Measurements from ENCODE around the gene TPRG1L.

Gene TPRG1L

GRCh38 chr1:3595949-3596348, 28.9 kb upstream of the TPRG1L start:
- H3K4me3 ChIP-seq (ENCODE audit: low read depth in 1 of 2, low read length in 2 of 2) = no peak overlapping the region
- H3K27me3 ChIP-seq (ENCODE audit: low read depth, low read length) = no peaks in the 10 kb centered on the region
- no peak overlapping the region for H3K27ac ChIP-seq (ENCODE audit: low read length)

DNA sequence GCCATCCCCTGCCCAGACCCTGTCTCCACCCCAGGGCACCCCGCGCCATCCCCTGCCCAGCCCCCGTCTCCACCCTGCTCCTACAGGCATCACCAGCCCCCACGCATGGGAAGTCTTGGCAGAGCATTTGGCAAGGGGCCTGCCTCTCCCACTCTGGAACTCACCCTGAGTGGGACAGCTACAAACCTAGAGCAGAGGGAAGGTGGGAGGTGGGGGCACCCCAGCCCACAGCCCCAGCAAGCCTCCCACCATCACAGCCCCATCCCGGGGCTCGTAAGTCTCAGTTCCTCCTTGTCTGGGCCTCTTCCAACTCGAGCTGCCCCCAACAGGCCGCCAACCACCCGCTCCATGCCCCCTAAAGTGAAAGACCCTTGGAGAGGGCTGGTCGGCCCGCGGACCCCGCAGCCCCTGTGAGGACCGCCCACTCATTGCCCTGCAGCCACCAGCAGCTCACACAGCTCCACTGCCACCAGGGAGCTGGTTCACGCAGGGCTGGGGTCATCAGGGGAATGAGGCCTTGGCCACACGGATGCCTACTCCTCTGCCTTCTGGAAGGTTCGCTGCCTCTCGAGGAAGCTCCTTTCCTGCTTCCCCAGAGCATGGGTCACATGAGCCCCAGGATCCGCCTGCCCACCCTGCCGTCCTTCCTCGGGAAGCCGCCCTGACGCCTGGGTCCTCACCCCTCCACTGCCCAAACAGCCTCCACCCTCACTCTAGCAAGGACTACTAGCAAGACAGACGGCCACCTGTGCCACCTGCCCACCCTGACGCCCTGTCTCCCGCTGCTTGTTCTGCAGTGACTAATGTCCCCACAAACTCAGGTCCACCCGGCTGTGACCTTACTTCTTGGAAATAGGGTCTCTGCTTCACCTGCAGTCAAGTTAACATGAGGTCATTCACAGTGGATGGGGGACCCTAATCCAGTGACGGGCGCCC, 27.9 kb upstream of the TPRG1L start:
- H3K27me3 ChIP-seq (ENCODE audit: low read depth, low read length) = no peaks in the 10 kb centered on the region
- H3K9me3 ChIP-seq (ENCODE audit: control insufficient read depth in 1 of 2, low read length in 2 of 2) = no peaks in the 10 kb centered on the region
- H3K27ac ChIP-seq (ENCODE audit: low read length) = no peak overlapping the region
- no peaks in the 10 kb centered on the region for H3K36me3 ChIP-seq (ENCODE audit: control insufficient read depth in 1 of 2, insufficient read depth in 2 of 2, low read length in 2 of 2)
- H3K4me3 ChIP-seq (ENCODE audit: low read depth in 1 of 2, low read length in 2 of 2) = no peak overlapping the region
- peaks cover 4 to 25% of the 10 kb centered on the region in 2 donors for H3K4me1 ChIP-seq (ENCODE audit: control insufficient read depth in 1 of 2, insufficient read depth in 2 of 2, low read length in 2 of 2)

More at GRCh38 chr1:3595949-3596348, 28.9 kb upstream of the TPRG1L start:
- Histone ChIP-seq H3K4me1 (ENCODE audit: control insufficient read depth in 1 of 2, insufficient read depth in 2 of 2, low read length in 2 of 2) (peaks cover 4 to 25% of the 10 kb centered on the region in 2 donors), H3K9me3 (ENCODE audit: control insufficient read depth in 1 of 2, low read length in 2 of 2) (no peaks in the 10 kb centered on the region), H3K36me3 (ENCODE audit: control insufficient read depth in 1 of 2, insufficient read depth in 2 of 2, low read length in 2 of 2) (no peaks in the 10 kb centered on the region)

GRCh38 chr1:3597599-3597964, 27.2 kb upstream of the TPRG1L start:
- H3K36me3 ChIP-seq (ENCODE audit: control insufficient read depth in 1 of 2, insufficient read depth in 2 of 2, low read length in 2 of 2) = no peaks in the 10 kb centered on the region
- H3K4me1 ChIP-seq (ENCODE audit: control insufficient read depth in 1 of 2, insufficient read depth in 2 of 2, low read length in 2 of 2) = peaks cover 4 to 25% of the 10 kb centered on the region in 2 donors
- peak overlapping the region in 1 of 2 donors; percentile 47 for H3K4me3 ChIP-seq (ENCODE audit: low read depth in 1 of 2, low read length in 2 of 2)
- H3K27me3 ChIP-seq (ENCODE audit: low read depth, low read length) = no peaks in the 10 kb centered on the region
- no peaks in the 10 kb centered on the region for H3K9me3 ChIP-seq (ENCODE audit: control insufficient read depth in 1 of 2, low read length in 2 of 2)
- no peak overlapping the region for H3K27ac ChIP-seq (ENCODE audit: low read length)

DNA sequence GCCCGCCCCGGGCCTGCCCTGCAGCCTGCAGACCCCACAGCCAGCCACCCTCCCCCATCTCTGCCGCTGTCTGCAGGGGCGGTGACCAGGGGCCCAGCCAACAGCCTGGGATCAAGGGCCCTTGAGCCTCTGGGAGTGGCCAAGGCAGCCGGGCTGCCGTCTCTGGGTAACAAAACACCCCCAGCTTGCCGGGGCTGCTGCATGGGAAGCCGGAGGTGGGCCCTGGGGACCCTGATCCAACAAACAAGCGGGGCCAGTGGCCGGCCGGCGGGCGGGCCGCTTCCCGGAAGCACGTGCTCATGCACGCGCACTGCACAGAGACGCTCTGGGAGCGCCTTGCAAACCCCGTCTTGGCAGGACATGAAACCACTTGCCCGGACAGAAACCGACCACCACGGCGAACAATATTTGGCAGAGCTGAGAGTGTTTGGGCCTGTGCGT, 26.7 kb upstream of the TPRG1L start:
- no peaks in the 10 kb centered on the region for H3K27me3 ChIP-seq (ENCODE audit: low read depth, low read length)
- H3K4me3 ChIP-seq (ENCODE audit: low read depth in 1 of 2, low read length in 2 of 2) = peak overlapping the region in 1 of 2 donors; percentile 47
- H3K4me1 ChIP-seq (ENCODE audit: control insufficient read depth in 1 of 2, insufficient read depth in 2 of 2, low read length in 2 of 2) = peaks cover 4 to 25% of the 10 kb centered on the region in 2 donors
- H3K9me3 ChIP-seq (ENCODE audit: control insufficient read depth in 1 of 2, low read length in 2 of 2) = no peaks in the 10 kb centered on the region
- H3K27ac ChIP-seq (ENCODE audit: low read length) = no peak overlapping the region
- H3K36me3 ChIP-seq (ENCODE audit: control insufficient read depth in 1 of 2, insufficient read depth in 2 of 2, low read length in 2 of 2) = no peaks in the 10 kb centered on the region

GRCh38 chr1:3598522-3599285, 26.1 kb upstream of the TPRG1L start:
- H3K4me3 ChIP-seq (ENCODE audit: low read depth in 1 of 2, low read length in 2 of 2) = peak overlapping the region in 1 of 2 donors; percentile 47

GRCh38 chr1:3599286-3599811, 25.5 kb upstream of the TPRG1L start:
- Histone ChIP-seq H3K4me3 (ENCODE audit: low read depth in 1 of 2, low read length in 2 of 2) (no peak overlapping the region), H3K4me1 (ENCODE audit: control insufficient read depth in 1 of 2, insufficient read depth in 2 of 2, low read length in 2 of 2) (peaks cover 4 to 25% of the 10 kb centered on the region in 2 donors), H3K36me3 (ENCODE audit: control insufficient read depth in 1 of 2, insufficient read depth in 2 of 2, low read length in 2 of 2) (no peaks in the 10 kb centered on the region), H3K27me3 (ENCODE audit: low read depth, low read length) (no peaks in the 10 kb centered on the region), H3K27ac (ENCODE audit: low read length) (no peak overlapping the region), H3K9me3 (ENCODE audit: control insufficient read depth in 1 of 2, low read length in 2 of 2) (no peaks in the 10 kb centered on the region)

More at GRCh38 chr1:3598522-3599285, 26.1 kb upstream of the TPRG1L start:
- no peaks in the 10 kb centered on the region for H3K27me3 ChIP-seq (ENCODE audit: low read depth, low read length)
- H3K4me1 ChIP-seq (ENCODE audit: control insufficient read depth in 1 of 2, insufficient read depth in 2 of 2, low read length in 2 of 2) = peaks cover 4 to 25% of the 10 kb centered on the region in 2 donors
- no peak overlapping the region for H3K27ac ChIP-seq (ENCODE audit: low read length)
- no peaks in the 10 kb centered on the region for H3K9me3 ChIP-seq (ENCODE audit: control insufficient read depth in 1 of 2, low read length in 2 of 2)
- no peaks in the 10 kb centered on the region for H3K36me3 ChIP-seq (ENCODE audit: control insufficient read depth in 1 of 2, insufficient read depth in 2 of 2, low read length in 2 of 2)

GRCh38 chr1:3599816-3600215, 25.0 kb upstream of the TPRG1L start:
- Histone ChIP-seq H3K4me1 (ENCODE audit: control insufficient read depth in 1 of 2, insufficient read depth in 2 of 2, low read length in 2 of 2) (peaks cover 4 to 25% of the 10 kb centered on the region in 2 donors), H3K4me3 (ENCODE audit: low read depth in 1 of 2, low read length in 2 of 2) (no peak overlapping the region), H3K27ac (ENCODE audit: low read length) (no peak overlapping the region), H3K36me3 (ENCODE audit: control insufficient read depth in 1 of 2, insufficient read depth in 2 of 2, low read length in 2 of 2) (no peaks in the 10 kb centered on the region), H3K9me3 (ENCODE audit: control insufficient read depth in 1 of 2, low read length in 2 of 2) (no peaks in the 10 kb centered on the region), H3K27me3 (ENCODE audit: low read depth, low read length) (no peaks in the 10 kb centered on the region)

GRCh38 chr1:3600354-3600753, 24.5 kb upstream of the TPRG1L start:
- Histone ChIP-seq H3K4me3 (ENCODE audit: low read depth in 1 of 2, low read length in 2 of 2) (no peak overlapping the region), H3K27ac (ENCODE audit: low read length) (no peak overlapping the region), H3K9me3 (ENCODE audit: control insufficient read depth in 1 of 2, low read length in 2 of 2) (no peaks in the 10 kb centered on the region), H3K27me3 (ENCODE audit: low read depth, low read length) (no peaks in the 10 kb centered on the region), H3K4me1 (ENCODE audit: control insufficient read depth in 1 of 2, insufficient read depth in 2 of 2, low read length in 2 of 2) (peaks cover 4 to 25% of the 10 kb centered on the region in 2 donors), H3K36me3 (ENCODE audit: control insufficient read depth in 1 of 2, insufficient read depth in 2 of 2, low read length in 2 of 2) (no peaks in the 10 kb centered on the region)

- Histone ChIP-seq H3K27ac (ENCODE audit: low read length) (no peak overlapping the region), H3K27me3 (ENCODE audit: low read depth, low read length) (no peaks in the 10 kb centered on the region)
These were observed 23.1 kb upstream of the TPRG1L start for GRCh38 chr1:3601743-3602142.

GRCh38 chr1:3602375-3602774, 22.4 kb upstream of the TPRG1L start:
- Histone ChIP-seq H3K36me3 (ENCODE audit: control insufficient read depth in 1 of 2, insufficient read depth in 2 of 2, low read length in 2 of 2) (no peaks in the 10 kb centered on the region), H3K4me3 (ENCODE audit: low read depth in 1 of 2, low read length in 2 of 2) (no peak overlapping the region), H3K9me3 (ENCODE audit: control insufficient read depth in 1 of 2, low read length in 2 of 2) (no peaks in the 10 kb centered on the region), H3K27ac (ENCODE audit: low read length) (no peak overlapping the region), H3K4me1 (ENCODE audit: control insufficient read depth in 1 of 2, insufficient read depth in 2 of 2, low read length in 2 of 2) (peaks cover 4 to 20% of the 10 kb centered on the region in 2 donors), H3K27me3 (ENCODE audit: low read depth, low read length) (no peaks in the 10 kb centered on the region)

More at GRCh38 chr1:3601743-3602142, 23.1 kb upstream of the TPRG1L start:
- no peaks in the 10 kb centered on the region for H3K9me3 ChIP-seq (ENCODE audit: control insufficient read depth in 1 of 2, low read length in 2 of 2)
- no peak overlapping the region for H3K4me3 ChIP-seq (ENCODE audit: low read depth in 1 of 2, low read length in 2 of 2)
- no peaks in the 10 kb centered on the region for H3K36me3 ChIP-seq (ENCODE audit: control insufficient read depth in 1 of 2, insufficient read depth in 2 of 2, low read length in 2 of 2)
- H3K4me1 ChIP-seq (ENCODE audit: control insufficient read depth in 1 of 2, insufficient read depth in 2 of 2, low read length in 2 of 2) = peaks cover 4 to 25% of the 10 kb centered on the region in 2 donors

DNA sequence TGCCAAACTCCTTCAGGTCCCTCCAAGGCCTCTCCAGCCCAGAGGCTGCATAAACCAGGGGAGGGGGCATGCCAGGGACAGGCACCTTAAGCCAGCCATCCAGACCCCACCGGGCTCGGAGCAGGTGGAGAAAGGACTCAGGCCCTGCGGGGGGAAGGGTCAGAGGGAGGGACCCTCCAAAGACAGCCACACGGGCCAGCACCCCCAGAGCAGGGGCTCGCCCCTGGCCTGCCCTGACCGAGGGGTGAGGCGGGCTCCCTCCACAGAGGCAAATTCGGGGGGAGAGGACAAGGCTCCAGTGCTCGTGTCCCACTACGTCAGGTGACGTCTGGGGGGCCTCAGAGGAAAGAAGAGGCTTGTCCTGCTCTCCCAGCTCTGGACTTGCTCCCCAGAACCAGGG, 21.7 kb upstream of the TPRG1L start:
- Histone ChIP-seq H3K27ac (ENCODE audit: low read length) (no peak overlapping the region), H3K9me3 (ENCODE audit: control insufficient read depth in 1 of 2, low read length in 2 of 2) (no peaks in the 10 kb centered on the region), H3K36me3 (ENCODE audit: control insufficient read depth in 1 of 2, insufficient read depth in 2 of 2, low read length in 2 of 2) (no peaks in the 10 kb centered on the region), H3K4me3 (ENCODE audit: low read depth in 1 of 2, low read length in 2 of 2) (no peak overlapping the region), H3K27me3 (ENCODE audit: low read depth, low read length) (no peaks in the 10 kb centered on the region), H3K4me1 (ENCODE audit: control insufficient read depth in 1 of 2, insufficient read depth in 2 of 2, low read length in 2 of 2) (peaks cover 0 to 12% of the 10 kb centered on the region in 2 donors)
